GM18858 (cell line): Measurements from ENCODE around the gene ATXN2.
A peak's percentile ranks its signal among the peaks of the same experiment; 100 is the strongest.
"Not testable (repeated sequence)": the region's sequence is repeated elsewhere in the genome, so short reads cannot be mapped to it uniquely, and the experiment has no call there.

Source experiments
- ATAC-seq: cut with Tn5 transposase; IDR thresholded peaks from one replicate; pipeline ENCODE4 v1.9.1; 2021; ENCODE audit not compliant: unreplicated experiment

ATXN2 gene, protein sequence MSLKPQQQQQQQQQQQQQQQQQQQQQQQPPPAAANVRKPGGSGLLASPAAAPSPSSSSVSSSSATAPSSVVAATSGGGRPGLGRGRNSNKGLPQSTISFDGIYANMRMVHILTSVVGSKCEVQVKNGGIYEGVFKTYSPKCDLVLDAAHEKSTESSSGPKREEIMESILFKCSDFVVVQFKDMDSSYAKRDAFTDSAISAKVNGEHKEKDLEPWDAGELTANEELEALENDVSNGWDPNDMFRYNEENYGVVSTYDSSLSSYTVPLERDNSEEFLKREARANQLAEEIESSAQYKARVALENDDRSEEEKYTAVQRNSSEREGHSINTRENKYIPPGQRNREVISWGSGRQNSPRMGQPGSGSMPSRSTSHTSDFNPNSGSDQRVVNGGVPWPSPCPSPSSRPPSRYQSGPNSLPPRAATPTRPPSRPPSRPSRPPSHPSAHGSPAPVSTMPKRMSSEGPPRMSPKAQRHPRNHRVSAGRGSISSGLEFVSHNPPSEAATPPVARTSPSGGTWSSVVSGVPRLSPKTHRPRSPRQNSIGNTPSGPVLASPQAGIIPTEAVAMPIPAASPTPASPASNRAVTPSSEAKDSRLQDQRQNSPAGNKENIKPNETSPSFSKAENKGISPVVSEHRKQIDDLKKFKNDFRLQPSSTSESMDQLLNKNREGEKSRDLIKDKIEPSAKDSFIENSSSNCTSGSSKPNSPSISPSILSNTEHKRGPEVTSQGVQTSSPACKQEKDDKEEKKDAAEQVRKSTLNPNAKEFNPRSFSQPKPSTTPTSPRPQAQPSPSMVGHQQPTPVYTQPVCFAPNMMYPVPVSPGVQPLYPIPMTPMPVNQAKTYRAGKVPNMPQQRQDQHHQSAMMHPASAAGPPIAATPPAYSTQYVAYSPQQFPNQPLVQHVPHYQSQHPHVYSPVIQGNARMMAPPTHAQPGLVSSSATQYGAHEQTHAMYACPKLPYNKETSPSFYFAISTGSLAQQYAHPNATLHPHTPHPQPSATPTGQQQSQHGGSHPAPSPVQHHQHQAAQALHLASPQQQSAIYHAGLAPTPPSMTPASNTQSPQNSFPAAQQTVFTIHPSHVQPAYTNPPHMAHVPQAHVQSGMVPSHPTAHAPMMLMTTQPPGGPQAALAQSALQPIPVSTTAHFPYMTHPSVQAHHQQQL

DNA sequence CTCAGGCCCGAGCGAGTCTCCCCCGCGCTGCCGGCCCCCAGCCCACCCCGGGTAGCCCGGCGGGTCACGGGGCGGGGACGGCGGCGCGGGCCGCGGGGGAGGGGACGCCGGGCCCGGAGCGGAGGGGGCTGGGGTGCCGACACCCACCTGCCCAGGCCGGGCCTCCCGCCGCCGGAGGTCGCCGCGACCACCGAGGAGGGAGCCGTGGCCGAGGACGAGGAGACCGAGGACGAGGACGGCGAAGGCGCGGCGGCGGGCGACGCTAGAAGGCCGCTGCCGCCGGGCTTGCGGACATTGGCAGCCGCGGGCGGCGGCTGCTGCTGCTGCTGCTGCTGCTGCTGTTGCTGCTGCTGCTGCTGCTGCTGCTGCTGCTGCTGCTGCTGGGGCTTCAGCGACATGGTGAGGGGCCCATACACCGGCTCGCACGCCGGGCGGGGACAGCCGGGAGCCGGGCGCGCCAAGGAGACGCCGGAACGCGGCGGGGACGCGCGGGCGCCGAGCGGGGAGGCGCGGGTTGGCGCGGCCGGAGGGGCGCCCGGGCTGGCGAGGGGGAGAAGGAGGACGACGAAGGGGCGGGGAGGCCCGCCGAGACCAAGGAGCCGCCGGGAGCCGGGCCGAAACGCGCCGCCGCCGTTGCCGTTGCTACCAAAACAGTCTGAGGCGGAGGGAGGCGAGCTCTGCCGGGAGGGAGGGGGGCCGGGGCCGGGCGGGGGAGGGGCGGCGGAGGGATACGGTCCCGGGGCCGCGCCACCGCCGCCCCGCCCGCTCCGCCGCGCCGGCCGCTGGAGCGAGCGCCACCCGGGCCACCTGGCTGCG is at the start of gene ATXN2:
Gene ATXN2 (minus strand): TSS at position 679 of the 816 bp plus-strand sequence. CDS start 281 bp downstream, at position 398.
- peak; percentile 33 for ATAC-seq

- ATAC-seq = no peak
These were observed 46.3 kb upstream of the ATXN2 start for GRCh38 chr12:111645433-111645832.

DNA sequence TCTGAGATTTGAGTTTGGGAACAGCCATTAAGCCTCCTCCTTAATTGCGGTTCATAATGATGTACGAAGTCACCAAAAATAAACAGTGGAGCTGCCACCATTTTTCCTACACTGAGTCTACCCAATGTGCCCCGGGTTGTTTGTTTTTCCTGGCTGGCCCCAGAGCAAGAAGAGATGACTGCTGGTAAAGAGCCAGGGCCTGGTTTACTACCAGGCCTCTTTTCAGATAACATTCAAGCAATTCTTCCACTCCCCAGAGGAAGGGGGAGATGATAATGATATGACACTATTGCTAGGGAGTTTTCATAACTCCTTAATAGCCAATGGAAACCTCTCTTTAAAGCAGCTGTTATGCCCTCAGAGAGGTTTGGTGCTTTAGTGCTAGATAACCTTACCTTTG is 44.3 kb upstream of the ATXN2 start:
- no peak for ATAC-seq

DNA sequence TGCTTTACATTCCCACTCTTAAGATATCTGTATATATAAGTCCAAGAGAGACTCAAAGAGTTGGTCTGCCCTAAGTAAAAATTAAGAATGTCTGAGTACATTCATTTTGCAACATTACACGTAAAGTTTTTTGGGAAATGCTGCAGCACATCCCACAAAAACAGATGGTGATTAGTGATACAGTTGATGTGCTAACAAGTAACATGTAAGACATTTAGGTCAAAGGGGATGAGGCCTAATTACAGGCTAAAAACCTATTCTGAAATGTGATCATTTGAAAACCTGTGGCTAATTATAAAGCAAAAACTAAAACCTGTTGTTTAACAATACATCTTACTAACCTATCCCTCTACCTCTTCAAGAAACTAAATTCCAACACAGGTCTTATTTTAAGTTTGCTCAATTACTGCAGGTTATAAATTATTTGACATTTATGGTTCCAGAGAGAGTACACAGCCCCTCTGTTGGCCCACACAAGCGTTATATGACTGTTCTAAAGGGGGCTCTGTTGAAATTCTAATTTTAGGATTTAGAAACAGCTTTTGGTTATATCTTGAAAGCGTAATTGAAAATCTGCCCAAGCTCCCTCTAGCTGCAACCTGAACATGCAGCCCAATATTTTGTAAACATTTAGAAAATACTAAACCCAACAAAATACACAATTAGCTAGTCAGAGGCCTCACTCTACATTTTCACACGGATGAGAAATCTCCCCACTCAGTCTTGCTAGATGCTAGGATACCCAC is 43.7 kb upstream of the ATXN2 start:
- ATAC-seq = no peak

GRCh38 chr12:111640506-111640905 is 41.4 kb upstream of the ATXN2 start:
- ATAC-seq = no peak

GRCh38 chr12:111638556-111638955 is 39.4 kb upstream of the ATXN2 start:
- no peak for ATAC-seq

GRCh38 chr12:111636209-111636945 is 37.3 kb upstream of the ATXN2 start:
- ATAC-seq = no peak

- ATAC-seq = no peak
These were observed 36.4 kb upstream of the ATXN2 start for GRCh38 chr12:111635524-111635923.

GRCh38 chr12:111628505-111629260 is 29.6 kb upstream of the ATXN2 start:
- ATAC-seq = no peak

- no peak for ATAC-seq
These were observed 27.1 kb upstream of the ATXN2 start for GRCh38 chr12:111626230-111626629.

- ATAC-seq = no peak
These were observed 25.4 kb upstream of the ATXN2 start for GRCh38 chr12:111624540-111624939.

- ATAC-seq = not testable (repeated sequence)
These were observed 18.7 kb upstream of the ATXN2 start for GRCh38 chr12:111617841-111618240.

DNA sequence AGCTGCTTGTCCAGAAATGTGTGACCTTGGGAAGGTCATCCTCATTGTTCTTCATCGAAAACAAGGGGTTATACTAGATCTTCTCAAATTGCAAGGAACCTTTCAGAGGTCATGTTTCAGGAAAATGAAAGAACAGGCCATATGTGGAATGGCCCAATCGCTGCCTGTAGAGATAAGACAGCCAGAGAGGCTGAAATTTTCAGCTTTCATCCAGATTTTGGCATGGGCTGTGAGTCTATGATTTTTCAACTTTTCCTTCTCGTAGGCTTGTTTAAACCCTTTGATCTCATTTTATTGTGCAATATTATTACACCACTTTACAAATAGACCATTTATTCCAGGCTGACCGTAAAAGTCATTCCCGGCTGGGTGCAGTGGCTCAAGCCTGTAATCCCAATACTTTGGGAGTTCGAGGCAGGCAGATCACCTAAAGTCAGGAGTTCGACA is 17.1 kb upstream of the ATXN2 start:
- no peak for ATAC-seq

GRCh38 chr12:111607239-111607638 is 8.1 kb upstream of the ATXN2 start:
- no peak for ATAC-seq

DNA sequence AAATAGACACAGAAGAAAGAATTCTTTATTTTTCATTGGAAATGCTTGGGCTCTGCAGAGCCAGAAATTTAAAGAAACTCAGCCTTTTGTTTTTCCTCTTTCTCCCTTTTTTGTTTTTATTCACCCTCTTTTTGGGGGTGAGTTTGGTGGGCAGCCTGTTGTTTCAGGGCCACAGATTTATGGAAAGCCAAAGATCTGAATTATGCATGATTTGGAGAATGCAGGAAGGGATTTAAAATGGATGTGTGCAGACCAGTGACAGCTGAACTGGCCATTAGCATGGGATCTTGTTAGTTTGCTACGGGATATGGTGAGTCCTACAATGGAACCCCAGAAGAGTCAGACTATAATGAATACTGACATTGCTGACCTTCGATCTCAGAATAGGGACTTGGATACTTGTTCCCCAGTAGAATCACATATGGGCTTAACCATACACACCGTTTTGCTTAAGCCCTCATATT is 7.7 kb upstream of the ATXN2 start:
- no peak for ATAC-seq

DNA sequence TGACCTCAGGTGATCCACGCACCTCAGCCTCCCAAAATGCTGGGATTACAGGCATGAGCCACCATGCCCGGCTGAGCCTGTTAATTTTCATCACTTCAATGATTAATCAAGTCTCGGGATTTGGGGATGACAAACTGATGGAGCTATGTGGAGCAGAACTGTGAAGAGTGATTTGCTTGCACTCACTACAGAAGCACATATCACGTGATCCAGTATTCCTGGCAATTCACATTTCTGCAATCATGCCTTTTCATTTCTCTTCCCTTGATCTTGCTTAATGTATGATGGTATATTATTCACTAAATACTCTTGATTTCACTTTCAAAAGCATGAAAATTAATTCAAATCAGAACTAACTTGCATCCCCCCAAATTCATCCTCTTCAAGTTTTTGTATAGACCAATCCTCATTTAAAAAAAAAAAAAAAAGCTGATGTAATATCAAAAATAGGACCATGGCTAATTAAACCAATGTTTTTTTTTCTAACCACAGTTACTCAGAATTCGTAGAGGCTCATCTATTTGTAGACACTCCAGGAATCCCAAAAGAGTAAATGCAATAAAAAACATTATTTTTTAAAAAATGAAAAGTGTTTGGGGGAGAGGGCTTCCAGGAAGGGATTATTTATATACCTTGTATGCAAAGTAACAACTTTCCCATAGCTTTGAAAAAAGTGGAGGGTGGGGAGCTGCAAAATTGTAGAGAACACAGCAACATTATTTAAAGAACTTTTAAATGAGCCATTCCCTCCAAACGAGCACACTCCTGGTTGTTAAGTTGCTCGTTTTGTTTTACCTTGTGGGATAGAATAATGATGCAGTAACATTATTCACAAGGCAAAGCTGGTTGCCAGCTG is 7.0 kb upstream of the ATXN2 start:
- no peak for ATAC-seq

DNA sequence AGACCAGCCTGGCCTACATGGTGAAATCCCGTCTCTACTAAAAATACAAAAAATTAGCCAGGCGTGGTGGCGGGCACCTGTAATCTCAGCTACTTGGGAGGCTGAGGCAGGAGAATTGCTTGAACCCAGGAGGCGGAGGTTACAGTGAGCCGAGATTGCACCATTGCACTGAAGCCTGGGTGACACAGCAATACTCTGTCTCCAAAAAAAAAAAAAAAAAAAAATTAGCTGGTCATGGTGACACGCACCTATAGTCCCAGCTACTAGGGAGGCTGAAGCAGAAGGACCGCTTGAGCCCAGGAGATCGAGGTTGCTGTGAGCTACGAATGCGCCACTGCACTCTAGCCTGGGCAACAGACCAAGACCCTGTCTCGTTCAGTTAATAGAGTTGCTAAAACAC is 3.7 kb upstream of the ATXN2 start:
- not testable (repeated sequence) for ATAC-seq
